Endothelial cell (in vitro differentiated cells): ENCODE results near the gene RPL39. TPM values are rescaled to one million over a fixed set of nuclear protein-coding genes. Genes with fewer than 3 reads are reported as not detected.
A peak's percentile ranks its signal among the peaks of the same experiment; 100 is the strongest.

Experiments used
- DNase-seq: peaks from one replicate; pipeline ENCODE4 v3.0.0; 2021; ENCODE audit warnings: low spot score
- H3K27ac Mint-ChIP-seq: one replicate; pipeline ENCODE4 v1.8.0; 2021; ENCODE audit warnings: mixed read lengths, inconsistent platforms; ENCODE audit not compliant: unreplicated experiment
- H3K27me3 Mint-ChIP-seq: one replicate; pipeline ENCODE4 v1.8.0; 2021; ENCODE audit warnings: mild to moderate bottlenecking, moderate library complexity, mixed read lengths, inconsistent platforms; ENCODE audit not compliant: unreplicated experiment
- H3K36me3 Mint-ChIP-seq: one replicate; pipeline ENCODE4 v1.8.0; 2021; ENCODE audit warnings: mild to moderate bottlenecking, low read depth, mixed read lengths, inconsistent platforms; ENCODE audit not compliant: unreplicated experiment
- H3K4me1 Mint-ChIP-seq: one replicate; pipeline ENCODE4 v1.8.0; 2021; ENCODE audit warnings: mild to moderate bottlenecking, mixed read lengths, inconsistent platforms; ENCODE audit not compliant: unreplicated experiment
- H3K4me3 Mint-ChIP-seq: one replicate; pipeline ENCODE4 v1.8.0; 2021; ENCODE audit warnings: mild to moderate bottlenecking, mixed read lengths, inconsistent platforms; ENCODE audit not compliant: unreplicated experiment
- H3K9me3 Mint-ChIP-seq: one replicate; pipeline ENCODE4 v1.8.0; 2021; ENCODE audit warnings: mixed read lengths, inconsistent platforms; ENCODE audit not compliant: unreplicated experiment
- CTCF ChIP-seq: fragments of 200-600 bp; sonication (generic); IDR thresholded peaks from one replicate; pipeline ENCODE4 v1.5.0; 2021; ENCODE audit warnings: antibody characterized with exemption; ENCODE audit not compliant: unreplicated experiment
- total RNA-seq: library from RNA; stranded (reverse); fragmentation: NEBNext Ultra II Directional; extraction: Animal tissue kit (Norgen Biotek cat#: 25700); gene quantifications from one replicate; pipeline ENCODE4 v1.2.1, GENCODE V29; 2021; ENCODE audit not compliant: unreplicated experiment

The RPL39 gene
- total RNA-seq, 1 donor from 2014 or later, result 1,381 TPM

GRCh38 chrX:119757979-119758730, 33.3 kb downstream of the RPL39 start, which contains the start of gene SOWAHD:
Gene SOWAHD, plus strand, starts transcription at chrX:119758588. Its CDS starts 80 bp downstream, at chrX:119758668.
- DNase-seq, result peak; percentile 23
- H3K27me3 Mint-ChIP-seq, result no peaks in the 10 kb centered on the region
- H3K36me3 Mint-ChIP-seq, result no peaks in the 10 kb centered on the region
- peaks cover 6% of the 10 kb centered on the region for H3K4me1 Mint-ChIP-seq
- no peak within 1 kb of the TSS for H3K27ac Mint-ChIP-seq
- TF ChIP-seq CTCF, result no peak
- peak within 1 kb of the TSS; percentile 79 for H3K4me3 Mint-ChIP-seq
- no peaks in the 10 kb centered on the region for H3K9me3 Mint-ChIP-seq

DNA sequence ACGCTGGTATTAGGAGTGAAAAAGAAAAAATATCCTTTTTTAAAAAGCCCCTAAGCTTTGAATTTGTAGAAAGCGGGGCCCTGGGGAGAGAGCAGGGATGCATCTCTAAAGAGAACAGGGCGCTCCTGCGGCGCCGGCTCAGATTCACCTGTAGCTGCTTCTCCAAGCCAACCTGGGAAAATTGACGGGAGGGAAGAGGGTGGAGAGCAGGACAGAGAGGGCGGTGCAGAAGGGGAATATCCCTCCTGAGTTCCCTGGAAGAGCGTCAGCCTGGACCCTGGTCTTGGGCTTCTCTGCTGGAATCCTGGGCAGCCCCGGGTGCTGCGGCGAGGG, 33.8 kb downstream of the RPL39 start:
- no peak for DNase-seq
- H3K9me3 Mint-ChIP-seq, result no peaks in the 10 kb centered on the region
- no peaks in the 10 kb centered on the region for H3K36me3 Mint-ChIP-seq
- H3K4me1 Mint-ChIP-seq, result peaks cover 6% of the 10 kb centered on the region
- TF ChIP-seq CTCF, result no peak
- H3K27me3 Mint-ChIP-seq, result no peaks in the 10 kb centered on the region
- no peak overlapping the region for H3K27ac Mint-ChIP-seq
- peak overlapping the region; percentile 79 for H3K4me3 Mint-ChIP-seq

- Mint-ChIP-seq H3K36me3 (no peaks in the 10 kb centered on the region), H3K27ac (no peak overlapping the region)
These were observed 34.3 kb downstream of the RPL39 start for GRCh38 chrX:119756926-119757635.

GRCh38 chrX:119755981-119756533, 35.4 kb downstream of the RPL39 start:
- H3K36me3 Mint-ChIP-seq, result no peaks in the 10 kb centered on the region
- peaks cover 1% of the 10 kb centered on the region for H3K27me3 Mint-ChIP-seq
- H3K27ac Mint-ChIP-seq, result no peak overlapping the region
- DNase-seq, result no peak
- H3K9me3 Mint-ChIP-seq, result no peaks in the 10 kb centered on the region
- H3K4me3 Mint-ChIP-seq, result no peak overlapping the region
- TF ChIP-seq CTCF, result no peak
- H3K4me1 Mint-ChIP-seq, result peaks cover 6% of the 10 kb centered on the region

More at GRCh38 chrX:119756926-119757635, 34.3 kb downstream of the RPL39 start:
- DNase-seq, result no peak
- Mint-ChIP-seq H3K4me3 (peak overlapping the region; percentile 79), H3K27me3 (no peaks in the 10 kb centered on the region), H3K4me1 (peaks cover 6% of the 10 kb centered on the region), H3K9me3 (no peaks in the 10 kb centered on the region)
- TF ChIP-seq CTCF, result no peak
